HepG2 (cell line): ENCODE data around the gene ALKBH2. TPM values are rescaled to one million over a fixed set of nuclear protein-coding genes. Genes with fewer than 3 reads are reported as not detected.

ENCODE experiments used
- MAF1 ChIP-seq: sonication (generic); formaldehyde crosslinking; IDR thresholded peaks from 2 replicates; pipeline ENCODE4 v1.5.0; 2020; ENCODE audit warnings: missing genetic modification reagents, borderline replicate concordance
- NR1H2 ChIP-seq: sonication (generic); formaldehyde crosslinking; IDR thresholded peaks from 2 replicates; pipeline ENCODE4 v1.8.1; 2022; ENCODE audit warnings: low read depth, missing genetic modification reagents, borderline replicate concordance
- PATZ1 ChIP-seq: sonication (generic); formaldehyde crosslinking; IDR thresholded peaks from 2 replicates; pipeline ENCODE4 v1.4.0; 2020; ENCODE audit warnings: missing genetic modification reagents
- PHF21A ChIP-seq: sonication (generic); formaldehyde crosslinking; IDR thresholded peaks from 2 replicates; pipeline ENCODE4 v1.5.0; 2020; ENCODE audit warnings: mild to moderate bottlenecking, missing genetic modification reagents
- RORA ChIP-seq: sonication (generic); formaldehyde crosslinking; IDR thresholded peaks from 2 replicates; pipeline ENCODE4 v1.5.0; 2020; ENCODE audit warnings: mild to moderate bottlenecking, missing genetic modification reagents, moderate library complexity
- ZNF597 ChIP-seq: sonication (generic); formaldehyde crosslinking; IDR thresholded peaks from 2 replicates; pipeline ENCODE4 v1.5.0; 2020; ENCODE audit warnings: missing genetic modification reagents
- polyA plus RNA-seq, 8 experiments: library from polyadenylated mRNA; depleted of rRNA in 3 of 8; stranded (reverse) in 7 of 8; unstranded in 1 of 8; fragments of >200 nt; fragmentation: Illumina TruSeq in 4 of 8; extraction: Trizol in 4 of 8; gene quantifications; 2 replicates each; pipeline versions ENCODE4 v1.2.1 to v1.2.3, GENCODE V29; 2011 to 2016; ENCODE audit warnings: low read depth in 4 of 8, missing spikeins in 1 of 8, mixed read lengths in 1 of 8; ENCODE audit not compliant: insufficient read depth in 1 of 8
- total RNA-seq, 5 experiments: library from RNA; depleted of rRNA; stranded (reverse); fragments of >200 nt; fragmentation: Illumina TruSeq; extraction: Trizol; gene quantifications; 2 replicates each; pipeline ENCODE4 v1.2.3, GENCODE V29; 2016; ENCODE audit warnings: low read depth in 1 of 5
- TF ChIP-seq, protein P1 (sequence below): sonication (generic); formaldehyde crosslinking; IDR thresholded peaks from 2 replicates; pipeline ENCODE4 v1.9.0; 2022; ENCODE audit warnings: low read depth, missing genetic modification reagents
- TF ChIP-seq, protein P2 (sequence below): sonication (generic); formaldehyde crosslinking; IDR thresholded peaks from 2 replicates; pipeline ENCODE4 v1.4.0; 2020; ENCODE audit warnings: mild to moderate bottlenecking, missing genetic modification reagents, borderline replicate concordance

Gene ALKBH2
- total and polyA plus RNA-seq, 2 of the 13 experiments (the other 11 are each of a cell fraction or from before 2014, with no cell fraction given) = 21.0 to 40.5 TPM

DNA sequence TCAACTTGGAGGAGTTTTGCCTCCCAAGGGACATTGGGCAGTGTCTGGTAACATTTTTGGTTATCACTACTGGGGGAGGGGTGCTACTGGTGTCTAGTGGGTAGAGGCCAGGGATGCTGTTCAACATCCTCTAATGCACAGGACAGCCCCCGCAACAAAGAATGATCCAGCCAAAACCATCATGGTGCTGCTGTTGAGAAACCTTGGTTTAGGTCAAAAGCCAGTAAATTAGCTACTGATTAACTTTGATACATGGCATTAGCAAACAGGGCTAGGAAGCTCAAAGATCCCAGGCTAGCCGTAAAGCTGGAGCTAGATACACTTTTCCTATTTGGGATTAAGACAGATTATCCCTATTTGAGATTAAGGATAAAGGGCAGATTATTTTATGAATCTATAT, 8.8 kb downstream of the ALKBH2 start (continued):
- TF ChIP-seq RORA (CRISPR knock-in tag) (no peak), ZNF597 (CRISPR knock-in tag) (no peak), NR1H2 (CRISPR knock-in tag) (no peak), PATZ1 (peak; percentile 17; the same call in 1 of the 2 replicates), MAF1 (CRISPR knock-in tag) (no peak), PHF21A (CRISPR knock-in tag) (0 out of 2 replicates have a peak, but pooled peaks have one; percentile 18)
- TF ChIP-seq, protein P1, sequence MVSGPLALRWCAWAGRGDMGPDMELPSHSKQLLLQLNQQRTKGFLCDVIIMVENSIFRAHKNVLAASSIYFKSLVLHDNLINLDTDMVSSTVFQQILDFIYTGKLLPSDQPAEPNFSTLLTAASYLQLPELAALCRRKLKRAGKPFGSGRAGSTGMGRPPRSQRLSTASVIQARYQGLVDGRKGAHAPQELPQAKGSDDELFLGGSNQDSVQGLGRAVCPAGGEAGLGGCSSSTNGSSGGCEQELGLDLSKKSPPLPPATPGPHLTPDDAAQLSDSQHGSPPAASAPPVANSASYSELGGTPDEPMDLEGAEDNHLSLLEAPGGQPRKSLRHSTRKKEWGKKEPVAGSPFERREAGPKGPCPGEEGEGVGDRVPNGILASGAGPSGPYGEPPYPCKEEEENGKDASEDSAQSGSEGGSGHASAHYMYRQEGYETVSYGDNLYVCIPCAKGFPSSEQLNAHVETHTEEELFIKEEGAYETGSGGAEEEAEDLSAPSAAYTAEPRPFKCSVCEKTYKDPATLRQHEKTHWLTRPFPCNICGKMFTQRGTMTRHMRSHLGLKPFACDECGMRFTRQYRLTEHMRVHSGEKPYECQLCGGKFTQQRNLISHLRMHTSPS (CRISPR knock-in tag) = no peak
- TF ChIP-seq, protein P2, sequence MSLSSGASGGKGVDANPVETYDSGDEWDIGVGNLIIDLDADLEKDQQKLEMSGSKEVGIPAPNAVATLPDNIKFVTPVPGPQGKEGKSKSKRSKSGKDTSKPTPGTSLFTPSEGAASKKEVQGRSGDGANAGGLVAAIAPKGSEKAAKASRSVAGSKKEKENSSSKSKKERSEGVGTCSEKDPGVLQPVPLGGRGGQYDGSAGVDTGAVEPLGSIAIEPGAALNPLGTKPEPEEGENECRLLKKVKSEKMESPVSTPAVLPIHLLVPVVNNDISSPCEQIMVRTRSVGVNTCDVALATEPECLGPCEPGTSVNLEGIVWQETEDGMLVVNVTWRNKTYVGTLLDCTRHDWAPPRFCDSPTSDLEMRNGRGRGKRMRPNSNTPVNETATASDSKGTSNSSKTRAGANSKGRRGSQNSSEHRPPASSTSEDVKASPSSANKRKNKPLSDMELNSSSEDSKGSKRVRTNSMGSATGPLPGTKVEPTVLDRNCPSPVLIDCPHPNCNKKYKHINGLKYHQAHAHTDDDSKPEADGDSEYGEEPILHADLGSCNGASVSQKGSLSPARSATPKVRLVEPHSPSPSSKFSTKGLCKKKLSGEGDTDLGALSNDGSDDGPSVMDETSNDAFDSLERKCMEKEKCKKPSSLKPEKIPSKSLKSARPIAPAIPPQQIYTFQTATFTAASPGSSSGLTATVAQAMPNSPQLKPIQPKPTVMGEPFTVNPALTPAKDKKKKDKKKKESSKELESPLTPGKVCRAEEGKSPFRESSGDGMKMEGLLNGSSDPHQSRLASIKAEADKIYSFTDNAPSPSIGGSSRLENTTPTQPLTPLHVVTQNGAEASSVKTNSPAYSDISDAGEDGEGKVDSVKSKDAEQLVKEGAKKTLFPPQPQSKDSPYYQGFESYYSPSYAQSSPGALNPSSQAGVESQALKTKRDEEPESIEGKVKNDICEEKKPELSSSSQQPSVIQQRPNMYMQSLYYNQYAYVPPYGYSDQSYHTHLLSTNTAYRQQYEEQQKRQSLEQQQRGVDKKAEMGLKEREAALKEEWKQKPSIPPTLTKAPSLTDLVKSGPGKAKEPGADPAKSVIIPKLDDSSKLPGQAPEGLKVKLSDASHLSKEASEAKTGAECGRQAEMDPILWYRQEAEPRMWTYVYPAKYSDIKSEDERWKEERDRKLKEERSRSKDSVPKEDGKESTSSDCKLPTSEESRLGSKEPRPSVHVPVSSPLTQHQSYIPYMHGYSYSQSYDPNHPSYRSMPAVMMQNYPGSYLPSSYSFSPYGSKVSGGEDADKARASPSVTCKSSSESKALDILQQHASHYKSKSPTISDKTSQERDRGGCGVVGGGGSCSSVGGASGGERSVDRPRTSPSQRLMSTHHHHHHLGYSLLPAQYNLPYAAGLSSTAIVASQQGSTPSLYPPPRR = no peak
